ENCODE measurements around the gene CBFA2T2.
A peak's percentile ranks its signal among the peaks of the same experiment; 100 is the strongest.

The CBFA2T2 gene

GRCh38 chr20:33679758-33680485 is 190.0 kb downstream of the CBFA2T2 start:
- DNase-seq (ENCODE audit: low read depth) = peak; percentile 39

GRCh38 chr20:33680686-33681085 is 190.8 kb downstream of the CBFA2T2 start:
- no peak for DNase-seq (ENCODE audit: low read depth)

GRCh38 chr20:33681288-33681687 is 191.4 kb downstream of the CBFA2T2 start:
- DNase-seq (ENCODE audit: low read depth) = no peak

- no peak for DNase-seq (ENCODE audit: low read depth)
Measured at GRCh38 chr20:33681728-33682353, 191.9 kb downstream of the CBFA2T2 start.

GRCh38 chr20:33684533-33685327 is 194.8 kb downstream of the CBFA2T2 start:
- DNase-seq (ENCODE audit: low read depth) = no peak

GRCh38 chr20:33685328-33686099 is 195.6 kb downstream of the CBFA2T2 start:
- no peak for DNase-seq (ENCODE audit: low read depth)

- DNase-seq (ENCODE audit: low read depth) = peak; percentile 93
Measured at GRCh38 chr20:33686100-33686983, 196.4 kb downstream of the CBFA2T2 start, which contains the start of gene E2F1. Gene E2F1 (minus strand): TSS chr20:33686385. CDS start chr20:33686264, 121 bp downstream.

- DNase-seq (ENCODE audit: low read depth) = no peak
Measured at GRCh38 chr20:33686984-33687366, 197.1 kb downstream of the CBFA2T2 start.

- no peak for DNase-seq (ENCODE audit: low read depth)
Measured at GRCh38 chr20:33687370-33687915, 197.5 kb downstream of the CBFA2T2 start.

- no peak for DNase-seq (ENCODE audit: low read depth)
Measured at GRCh38 chr20:33687993-33688937, 198.4 kb downstream of the CBFA2T2 start.

GRCh38 chr20:33688938-33689424 is 199.1 kb downstream of the CBFA2T2 start:
- no peak for DNase-seq (ENCODE audit: low read depth)

GRCh38 chr20:33689493-33689892 is 199.6 kb downstream of the CBFA2T2 start:
- no peak for DNase-seq (ENCODE audit: low read depth)

GRCh38 chr20:33689973-33690372 is 200.1 kb downstream of the CBFA2T2 start:
- DNase-seq (ENCODE audit: low read depth) = peak; percentile 38

- DNase-seq (ENCODE audit: low read depth) = no peak
Measured at GRCh38 chr20:33693289-33693688, 203.4 kb downstream of the CBFA2T2 start.

- no peak for DNase-seq (ENCODE audit: low read depth)
Measured at GRCh38 chr20:33693741-33694638, 204.1 kb downstream of the CBFA2T2 start.

- DNase-seq (ENCODE audit: low read depth) = no peak
Measured at GRCh38 chr20:33694639-33695012, 204.7 kb downstream of the CBFA2T2 start.

GRCh38 chr20:33696448-33696847 is 206.6 kb downstream of the CBFA2T2 start:
- no peak for DNase-seq (ENCODE audit: low read depth)

GRCh38 chr20:33697129-33697528 is 207.2 kb downstream of the CBFA2T2 start:
- DNase-seq (ENCODE audit: low read depth) = no peak
